Measurements from ENCODE around the gene SLC26A2. TPM values are rescaled to one million over a fixed set of nuclear protein-coding genes. Genes with fewer than 3 reads are reported as not detected.

SLC26A2 gene
- total and polyA plus RNA-seq, 2 experiments from 2014 or later = 3.5 to 11.5 TPM

DNA sequence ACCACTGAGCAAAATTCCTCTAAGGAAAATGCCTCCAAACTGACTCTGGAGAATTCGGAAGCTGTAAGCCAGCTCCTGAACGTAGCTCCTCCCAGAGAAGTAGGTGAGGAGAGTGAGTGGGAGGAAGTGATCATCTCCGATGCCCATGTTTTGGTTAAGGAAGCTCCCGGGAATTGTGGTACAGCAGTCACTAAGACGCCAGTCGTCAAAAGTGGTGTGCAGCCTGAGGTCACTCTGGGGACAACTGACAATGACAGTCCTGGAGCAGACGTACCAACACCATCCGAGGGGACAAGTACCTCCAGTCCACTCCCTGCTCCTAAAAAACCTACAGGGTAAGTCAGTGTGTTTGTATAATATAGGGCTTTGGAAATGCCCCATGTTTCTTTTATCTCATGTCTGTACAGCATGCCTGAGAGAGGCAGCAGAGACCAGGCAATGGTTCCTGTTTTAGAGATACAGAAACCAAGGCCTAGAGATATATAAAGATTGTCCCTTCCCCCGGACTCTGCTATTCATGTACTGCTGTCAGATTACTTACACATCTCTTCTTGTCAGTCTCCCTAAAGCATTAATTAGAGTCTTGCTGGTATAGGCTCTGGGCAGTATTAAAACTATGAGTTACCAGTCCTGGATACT is 63.9 kb downstream of the SLC26A2 start:
- peaks cover 38% of the 10 kb centered on the region for H3K36me3 ChIP-seq (ENCODE audit: insufficient read depth)
- DNase-seq (ENCODE audit: low spot score) (no peak), ATAC-seq (no peak)
- H3K4me3 ChIP-seq = no peak overlapping the region
- Mint-ChIP-seq H3K4me1 (peaks cover 25% of the 10 kb centered on the region), H3K27me3 (ENCODE audit: insufficient read depth, low read depth, poor library complexity) (peaks cover 4% of the 10 kb centered on the region), H3K9me3 (no peaks in the 10 kb centered on the region), H3K4me3 (no peak overlapping the region), H3K27ac (no peak overlapping the region), H3K36me3 (ENCODE audit: low read depth) (peaks cover 61% of the 10 kb centered on the region)
- H3K9me2 ChIP-seq (ENCODE audit: insufficient read depth) = no peaks in the 10 kb centered on the region
- H3F3A ChIP-seq (replicated peaks; ENCODE audit: low read depth) = 0 out of 2 replicates have a peak, but pooled peaks cover 2% of the 10 kb centered on the region
- no peak overlapping the region for H2AFZ ChIP-seq
- no peaks in the 10 kb centered on the region; the same call in 1 of the 2 replicates for H3K4me1 ChIP-seq (ENCODE audit: insufficient read depth)
- no peak for TF ChIP-seq ZNF331 (CRISPR knock-in tag; IDR thresholded peaks at IDR 0.05; ENCODE audit: low read depth)
- no peak for TF ChIP-seq ZNF114 (CRISPR knock-in tag; IDR thresholded peaks at IDR 0.05)
- TF ChIP-seq, protein P1, sequence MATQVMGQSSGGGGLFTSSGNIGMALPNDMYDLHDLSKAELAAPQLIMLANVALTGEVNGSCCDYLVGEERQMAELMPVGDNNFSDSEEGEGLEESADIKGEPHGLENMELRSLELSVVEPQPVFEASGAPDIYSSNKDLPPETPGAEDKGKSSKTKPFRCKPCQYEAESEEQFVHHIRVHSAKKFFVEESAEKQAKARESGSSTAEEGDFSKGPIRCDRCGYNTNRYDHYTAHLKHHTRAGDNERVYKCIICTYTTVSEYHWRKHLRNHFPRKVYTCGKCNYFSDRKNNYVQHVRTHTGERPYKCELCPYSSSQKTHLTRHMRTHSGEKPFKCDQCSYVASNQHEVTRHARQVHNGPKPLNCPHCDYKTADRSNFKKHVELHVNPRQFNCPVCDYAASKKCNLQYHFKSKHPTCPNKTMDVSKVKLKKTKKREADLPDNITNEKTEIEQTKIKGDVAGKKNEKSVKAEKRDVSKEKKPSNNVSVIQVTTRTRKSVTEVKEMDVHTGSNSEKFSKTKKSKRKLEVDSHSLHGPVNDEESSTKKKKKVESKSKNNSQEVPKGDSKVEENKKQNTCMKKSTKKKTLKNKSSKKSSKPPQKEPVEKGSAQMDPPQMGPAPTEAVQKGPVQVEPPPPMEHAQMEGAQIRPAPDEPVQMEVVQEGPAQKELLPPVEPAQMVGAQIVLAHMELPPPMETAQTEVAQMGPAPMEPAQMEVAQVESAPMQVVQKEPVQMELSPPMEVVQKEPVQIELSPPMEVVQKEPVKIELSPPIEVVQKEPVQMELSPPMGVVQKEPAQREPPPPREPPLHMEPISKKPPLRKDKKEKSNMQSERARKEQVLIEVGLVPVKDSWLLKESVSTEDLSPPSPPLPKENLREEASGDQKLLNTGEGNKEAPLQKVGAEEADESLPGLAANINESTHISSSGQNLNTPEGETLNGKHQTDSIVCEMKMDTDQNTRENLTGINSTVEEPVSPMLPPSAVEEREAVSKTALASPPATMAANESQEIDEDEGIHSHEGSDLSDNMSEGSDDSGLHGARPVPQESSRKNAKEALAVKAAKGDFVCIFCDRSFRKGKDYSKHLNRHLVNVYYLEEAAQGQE (IDR thresholded peaks at IDR 0.05; ENCODE audit: unreplicated experiment) = no peak
- no peak for TF ChIP-seq CREB1 (CRISPR knock-in tag; IDR thresholded peaks at IDR 0.05; ENCODE audit: low read depth)
- TF ChIP-seq JUNB (IDR thresholded peaks at IDR 0.05; ENCODE audit: unreplicated experiment) = no peak
- TF ChIP-seq EZH2phosphoT487 (IDR thresholded peaks at IDR 0.05; ENCODE audit: unreplicated experiment) = no peak
- TF ChIP-seq, protein P2, sequence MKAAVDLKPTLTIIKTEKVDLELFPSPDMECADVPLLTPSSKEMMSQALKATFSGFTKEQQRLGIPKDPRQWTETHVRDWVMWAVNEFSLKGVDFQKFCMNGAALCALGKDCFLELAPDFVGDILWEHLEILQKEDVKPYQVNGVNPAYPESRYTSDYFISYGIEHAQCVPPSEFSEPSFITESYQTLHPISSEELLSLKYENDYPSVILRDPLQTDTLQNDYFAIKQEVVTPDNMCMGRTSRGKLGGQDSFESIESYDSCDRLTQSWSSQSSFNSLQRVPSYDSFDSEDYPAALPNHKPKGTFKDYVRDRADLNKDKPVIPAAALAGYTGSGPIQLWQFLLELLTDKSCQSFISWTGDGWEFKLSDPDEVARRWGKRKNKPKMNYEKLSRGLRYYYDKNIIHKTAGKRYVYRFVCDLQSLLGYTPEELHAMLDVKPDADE (IDR thresholded peaks at IDR 0.05) = no peak
- no peak for TF ChIP-seq CTCF (conservative IDR thresholded peaks at IDR 0.05; ENCODE audit: low read depth in 2 of 2)
- no peak for TF ChIP-seq EZH2 (IDR thresholded peaks at IDR 0.05; ENCODE audit: low read depth, unreplicated experiment)
- TF ChIP-seq POLR2AphosphoS5 (IDR thresholded peaks at IDR 0.05; ENCODE audit: low read depth) = no peak
- no peak for TF ChIP-seq ZNF462 (CRISPR knock-in tag; IDR thresholded peaks at IDR 0.05)
- TF ChIP-seq STAT1 (IDR thresholded peaks at IDR 0.05; ENCODE audit: unreplicated experiment) = no peak
- no peak for TF ChIP-seq NANOG (IDR thresholded peaks at IDR 0.05; ENCODE audit: borderline replicate concordance)
- H3K27ac ChIP-seq (ENCODE audit: low read depth) = no peak overlapping the region
- H3K79me2 ChIP-seq (replicated peaks; ENCODE audit: insufficient read depth) = no peaks in the 10 kb centered on the region; the same call in 1 of the 2 replicates
- no peak overlapping the region for H3K4me2 ChIP-seq
- H4K20me1 ChIP-seq (replicated peaks; ENCODE audit: insufficient read depth) = no peaks in the 10 kb centered on the region; the same call in none of the 2 replicates
- H3K27me3 ChIP-seq (ENCODE audit: insufficient read depth) = no peaks in the 10 kb centered on the region

Measured in GM23338 (cell line).